Renal cortical epithelial cell (primary cell): ENCODE results near the gene SLC30A3. TPM values are rescaled to one million over a fixed set of nuclear protein-coding genes. Genes with fewer than 3 reads are reported as not detected.

Source experiments
- DNase-seq: peaks from one replicate; pipeline ENCODE4 v3.0.0-alpha.2; 2011; ENCODE audit warnings: low read depth
- total RNA-seq: library from RNA; depleted of rRNA; stranded (reverse); fragments of >200 nt; gene quantifications from 2 replicates; pipeline ENCODE4 v1.2.3, GENCODE V29; 2014

The SLC30A3 gene
- total RNA-seq, 1 donor from 2014 or later, result 0.10 TPM

GRCh38 chr2:27205206-27205605 is 57.6 kb downstream of the SLC30A3 start:
- DNase-seq, result no peak

GRCh38 chr2:27204566-27204965 is 58.3 kb downstream of the SLC30A3 start:
- DNase-seq, result no peak

DNA sequence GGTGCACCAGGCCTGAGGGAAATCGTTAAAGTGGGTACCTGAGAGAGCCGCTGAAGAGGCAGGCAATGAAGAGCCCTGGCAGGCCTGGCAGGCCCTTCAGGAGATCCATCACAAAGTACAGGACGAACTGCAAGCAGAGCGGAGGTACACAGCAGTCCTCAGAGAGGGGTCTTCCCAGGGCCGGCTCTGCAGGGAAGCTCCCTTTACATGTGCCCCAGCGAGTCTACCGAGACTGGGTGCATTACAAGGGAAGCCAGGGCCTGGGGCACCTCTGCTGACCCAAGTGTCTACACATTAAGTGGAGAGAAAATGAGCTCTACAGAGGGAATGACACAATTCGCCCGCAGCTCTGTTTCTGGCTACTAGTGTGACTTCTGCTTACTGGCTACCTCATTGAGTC is 59.1 kb downstream of the SLC30A3 start:
- no peak for DNase-seq

Other genes with a start within 250 kb of the SLC30A3 start
- gene TMEM214, start 230.1 kb downstream of the SLC30A3 start, total RNA-seq, result 16.8 and 29.3 TPM in 2 replicates
- 23.6 and 35.0 TPM in 2 replicates for gene AGBL5, start 211.4 kb downstream of the SLC30A3 start, total RNA-seq
- gene OST4, start 191.4 kb downstream of the SLC30A3 start, total RNA-seq, result 302 and 423 TPM in 2 replicates
- 0.30 and 0.69 TPM in 2 replicates for gene EMILIN1, start 184.4 kb downstream of the SLC30A3 start, total RNA-seq
- gene KHK, start 176.3 kb downstream of the SLC30A3 start, total RNA-seq, result 1.1 and 3.0 TPM in 2 replicates
- 0.20 and 1.6 TPM in 2 replicates for gene CGREF1, start 143.9 kb downstream of the SLC30A3 start, total RNA-seq
- 0.10 TPM in 1 of 2 replicates, not detected in the other for gene ABHD1, start 139.2 kb downstream of the SLC30A3 start, total RNA-seq
- 37.5 and 53.0 TPM in 2 replicates for gene PREB, start 128.4 kb downstream of the SLC30A3 start, total RNA-seq
- not detected in 2 replicates for gene PRR30, start 123.6 kb downstream of the SLC30A3 start, total RNA-seq
- gene TCF23, start 114.0 kb downstream of the SLC30A3 start, total RNA-seq, result not detected in 2 replicates
- 101 and 131 TPM in 2 replicates for gene ATRAID, start 51.0 kb downstream of the SLC30A3 start, total RNA-seq
- gene SLC5A6, start 50.8 kb downstream of the SLC30A3 start, total RNA-seq, result 29.3 and 36.8 TPM in 2 replicates
- gene CAD, start 45.7 kb downstream of the SLC30A3 start, total RNA-seq, result 23.4 and 53.5 TPM in 2 replicates
- gene DNAJC5G, start 12.4 kb upstream of the SLC30A3 start, total RNA-seq, result not detected in 2 replicates
- 0.17 TPM in 1 of 2 replicates, not detected in the other for gene TRIM54, start 19.4 kb upstream of the SLC30A3 start, total RNA-seq
- 0.70 TPM in 1 of 2 replicates, not detected in the other for gene UCN, start 45.4 kb upstream of the SLC30A3 start, total RNA-seq
- gene MPV17, start 60.0 kb upstream of the SLC30A3 start, total RNA-seq, result 30.0 and 42.6 TPM in 2 replicates
- 32.1 and 40.2 TPM in 2 replicates for gene GTF3C2, start 93.7 kb upstream of the SLC30A3 start, total RNA-seq
- gene EIF2B4, start 107.3 kb upstream of the SLC30A3 start, total RNA-seq, result 26.9 and 27.8 TPM in 2 replicates
- 94.9 and 125 TPM in 2 replicates for gene SNX17, start 107.6 kb upstream of the SLC30A3 start, total RNA-seq
- 9.2 and 11.3 TPM in 2 replicates for gene ZNF513, start 117.7 kb upstream of the SLC30A3 start, total RNA-seq
- 113 and 119 TPM in 2 replicates for gene PPM1G, start 146.5 kb upstream of the SLC30A3 start, total RNA-seq
- gene NRBP1, start 165.6 kb upstream of the SLC30A3 start, total RNA-seq, result 117 and 126 TPM in 2 replicates
- gene KRTCAP3, start 179.3 kb upstream of the SLC30A3 start, total RNA-seq, result 0.85 and 3.5 TPM in 2 replicates
- 12.2 and 34.6 TPM in 2 replicates for gene IFT172, start 226.7 kb upstream of the SLC30A3 start, total RNA-seq
- 25.6 and 30.4 TPM in 2 replicates for gene FNDC4, start 232.2 kb upstream of the SLC30A3 start, total RNA-seq
- 1.4 and 1.6 TPM in 2 replicates for gene GCKR, start 233.8 kb upstream of the SLC30A3 start, total RNA-seq